Inflammatory macrophage treated with lipopolysaccharide for 4 hours (primary cell): ENCODE measurements around the gene KLC4.
"Not testable (repeated sequence)": the region's sequence is repeated elsewhere in the genome, so short reads cannot be mapped to it uniquely, and the experiment has no call there.

ENCODE experiments used
- DNase-seq: peaks from one replicate; pipeline ENCODE4 v3.0.0-alpha.2; 2020

Gene KLC4

GRCh38 chr6:43037197-43037596, 22.2 kb upstream of the KLC4 start:
- no peak for DNase-seq

GRCh38 chr6:43037706-43038105, 21.7 kb upstream of the KLC4 start:
- no peak for DNase-seq

GRCh38 chr6:43038727-43039126, 20.7 kb upstream of the KLC4 start:
- no peak for DNase-seq

GRCh38 chr6:43040542-43041257, 18.7 kb upstream of the KLC4 start:
- DNase-seq = no peak

GRCh38 chr6:43041475-43041874, 18.0 kb upstream of the KLC4 start:
- DNase-seq = not testable (repeated sequence)

GRCh38 chr6:43043310-43043709, 16.1 kb upstream of the KLC4 start:
- no peak for DNase-seq

- no peak for DNase-seq
Measured at GRCh38 chr6:43045371-43045930, 14.0 kb upstream of the KLC4 start.

- DNase-seq = no peak
Measured at GRCh38 chr6:43047998-43048397, 11.4 kb upstream of the KLC4 start.

- no peak for DNase-seq
Measured at GRCh38 chr6:43050981-43051380, 8.4 kb upstream of the KLC4 start.

- DNase-seq = no peak
Measured at GRCh38 chr6:43052225-43052841, 7.1 kb upstream of the KLC4 start.

- no peak for DNase-seq
Measured at GRCh38 chr6:43052842-43053544, 6.4 kb upstream of the KLC4 start.

- peak; percentile 94 for DNase-seq
Measured at GRCh38 chr6:43053545-43054205, 5.8 kb upstream of the KLC4 start, which contains the start of gene CUL7. Gene CUL7, minus strand, starts transcription at chr6:43053851. Its CDS starts 1,063 bp downstream, at chr6:43052788.

GRCh38 chr6:43054206-43054943, 5.1 kb upstream of the KLC4 start:
- DNase-seq = no peak

- no peak for DNase-seq
Measured at GRCh38 chr6:43055966-43056365, 3.5 kb upstream of the KLC4 start.

- DNase-seq = peak; percentile 27
Measured at GRCh38 chr6:43058531-43058930, 900 bp upstream of the KLC4 start.

- no peak for DNase-seq
Measured at GRCh38 chr6:43060034-43060754, 763 bp downstream of the KLC4 start.

- DNase-seq = no peak
Measured at GRCh38 chr6:43060755-43061633, 1.6 kb downstream of the KLC4 start.

GRCh38 chr6:43061861-43062260, 2.4 kb downstream of the KLC4 start:
- no peak for DNase-seq

- no peak for DNase-seq
Measured at GRCh38 chr6:43062818-43063217, 3.4 kb downstream of the KLC4 start.

- DNase-seq = peak; percentile 31
Measured at GRCh38 chr6:43070028-43070632, 10.7 kb downstream of the KLC4 start.
